Rectal smooth muscle tissue (tissue), 1 donor: ENCODE measurements around the gene PROC.
A peak's percentile ranks its signal among the peaks of the same experiment; 100 is the strongest.

Experiments
- H3K27ac ChIP-seq: one replicate; pipeline ENCODE4 v1.7.0; 2013; ENCODE audit warnings: low read depth, low read length, inconsistent platforms
- H3K27me3 ChIP-seq: one replicate; pipeline ENCODE4 v1.7.0; 2013; ENCODE audit warnings: low read length; ENCODE audit not compliant: control insufficient read depth, insufficient read depth
- H3K36me3 ChIP-seq: one replicate; pipeline ENCODE4 v1.7.0; 2013; ENCODE audit warnings: low read length; ENCODE audit not compliant: control insufficient read depth, insufficient read depth
- H3K4me1 ChIP-seq: one replicate; pipeline ENCODE4 v1.7.0; 2013; ENCODE audit warnings: low read length; ENCODE audit not compliant: control insufficient read depth, insufficient read depth
- H3K4me3 ChIP-seq: one replicate; pipeline ENCODE4 v1.7.0; 2013; ENCODE audit warnings: low read length
- H3K9ac ChIP-seq: one replicate; pipeline ENCODE4 v1.7.0; 2013; ENCODE audit warnings: low read length

Gene PROC

DNA sequence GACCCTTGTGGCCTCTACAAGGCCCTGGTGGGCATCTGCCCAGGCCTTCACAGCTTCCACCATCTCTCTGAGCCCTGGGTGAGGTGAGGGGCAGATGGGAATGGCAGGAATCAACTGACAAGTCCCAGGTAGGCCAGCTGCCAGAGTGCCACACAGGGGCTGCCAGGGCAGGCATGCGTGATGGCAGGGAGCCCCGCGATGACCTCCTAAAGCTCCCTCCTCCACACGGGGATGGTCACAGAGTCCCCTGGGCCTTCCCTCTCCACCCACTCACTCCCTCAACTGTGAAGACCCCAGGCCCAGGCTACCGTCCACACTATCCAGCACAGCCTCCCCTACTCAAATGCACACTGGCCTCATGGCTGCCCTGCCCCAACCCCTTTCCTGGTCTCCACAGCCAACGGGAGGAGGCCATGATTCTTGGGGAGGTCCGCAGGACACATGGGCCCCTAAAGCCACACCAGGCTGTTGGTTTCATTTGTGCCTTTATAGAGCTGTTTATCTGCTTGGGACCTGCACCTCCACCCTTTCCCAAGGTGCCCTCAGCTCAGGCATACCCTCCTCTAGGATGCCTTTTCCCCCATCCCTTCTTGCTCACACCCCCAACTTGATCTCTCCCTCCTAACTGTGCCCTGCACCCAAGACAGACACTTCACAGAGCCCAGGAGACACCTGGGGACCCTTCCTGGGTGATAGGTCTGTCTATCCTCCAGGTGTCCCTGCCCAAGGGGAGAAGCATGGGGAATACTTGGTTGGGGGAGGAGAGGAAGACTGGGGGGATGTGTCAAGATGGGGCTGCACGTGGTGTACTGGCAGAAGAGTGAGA lies 2.0 kb downstream of the PROC start:
- Histone ChIP-seq H3K4me1 (no peaks in the 10 kb centered on the region), H3K27me3 (peaks cover 5% of the 10 kb centered on the region), H3K36me3 (no peaks in the 10 kb centered on the region), H3K27ac (no peak overlapping the region), H3K4me3 (no peak overlapping the region), H3K9ac (no peak overlapping the region)

DNA sequence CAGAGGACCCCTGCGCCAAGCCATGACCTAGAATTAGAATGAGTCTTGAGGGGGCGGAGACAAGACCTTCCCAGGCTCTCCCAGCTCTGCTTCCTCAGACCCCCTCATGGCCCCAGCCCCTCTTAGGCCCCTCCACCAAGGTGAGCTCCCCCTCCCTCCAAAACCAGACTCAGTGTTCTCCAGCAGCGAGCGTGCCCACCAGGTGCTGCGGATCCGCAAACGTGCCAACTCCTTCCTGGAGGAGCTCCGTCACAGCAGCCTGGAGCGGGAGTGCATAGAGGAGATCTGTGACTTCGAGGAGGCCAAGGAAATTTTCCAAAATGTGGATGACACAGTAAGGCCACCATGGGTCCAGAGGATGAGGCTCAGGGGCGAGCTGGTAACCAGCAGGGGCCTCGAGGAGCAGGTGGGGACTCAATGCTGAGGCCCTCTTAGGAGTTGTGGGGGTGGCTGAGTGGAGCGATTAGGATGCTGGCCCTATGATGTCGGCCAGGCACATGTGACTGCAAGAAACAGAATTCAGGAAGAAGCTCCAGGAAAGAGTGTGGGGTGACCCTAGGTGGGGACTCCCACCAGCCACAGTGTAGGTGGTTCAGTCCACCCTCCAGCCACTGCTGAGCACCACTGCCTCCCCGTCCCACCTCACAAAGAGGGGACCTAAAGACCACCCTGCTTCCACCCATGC lies 3.0 kb downstream of the PROC start:
- Histone ChIP-seq H3K4me3 (no peak overlapping the region), H3K36me3 (no peaks in the 10 kb centered on the region), H3K4me1 (no peaks in the 10 kb centered on the region), H3K27ac (no peak overlapping the region), H3K27me3 (peaks cover 5% of the 10 kb centered on the region), H3K9ac (no peak overlapping the region)

DNA sequence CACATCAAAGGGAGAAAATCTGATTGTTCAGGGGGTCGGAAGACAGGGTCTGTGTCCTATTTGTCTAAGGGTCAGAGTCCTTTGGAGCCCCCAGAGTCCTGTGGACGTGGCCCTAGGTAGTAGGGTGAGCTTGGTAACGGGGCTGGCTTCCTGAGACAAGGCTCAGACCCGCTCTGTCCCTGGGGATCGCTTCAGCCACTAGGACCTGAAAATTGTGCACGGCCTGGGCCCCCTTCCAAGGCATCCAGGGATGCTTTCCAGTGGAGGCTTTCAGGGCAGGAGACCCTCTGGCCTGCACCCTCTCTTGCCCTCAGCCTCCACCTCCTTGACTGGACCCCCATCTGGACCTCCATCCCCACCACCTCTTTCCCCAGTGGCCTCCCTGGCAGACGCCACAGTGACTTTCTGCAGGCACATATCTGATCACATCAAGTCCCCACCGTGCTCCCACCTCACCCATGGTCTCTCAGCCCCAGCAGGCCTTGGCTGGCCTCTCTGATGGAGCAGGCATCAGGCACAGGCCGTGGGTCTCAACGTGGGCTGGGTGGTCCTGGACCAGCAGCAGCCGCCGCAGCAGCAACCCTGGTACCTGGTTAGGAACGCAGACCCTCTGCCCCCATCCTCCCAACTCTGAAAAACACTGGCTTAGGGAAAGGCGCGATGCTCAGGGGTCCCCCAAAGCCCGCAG lies 3.8 kb downstream of the PROC start:
- H3K4me1 ChIP-seq: no peaks in the 10 kb centered on the region
- H3K4me3 ChIP-seq: no peak overlapping the region
- peaks cover 5% of the 10 kb centered on the region for H3K27me3 ChIP-seq
- H3K27ac ChIP-seq: no peak overlapping the region
- no peak overlapping the region for H3K9ac ChIP-seq
- no peaks in the 10 kb centered on the region for H3K36me3 ChIP-seq

DNA sequence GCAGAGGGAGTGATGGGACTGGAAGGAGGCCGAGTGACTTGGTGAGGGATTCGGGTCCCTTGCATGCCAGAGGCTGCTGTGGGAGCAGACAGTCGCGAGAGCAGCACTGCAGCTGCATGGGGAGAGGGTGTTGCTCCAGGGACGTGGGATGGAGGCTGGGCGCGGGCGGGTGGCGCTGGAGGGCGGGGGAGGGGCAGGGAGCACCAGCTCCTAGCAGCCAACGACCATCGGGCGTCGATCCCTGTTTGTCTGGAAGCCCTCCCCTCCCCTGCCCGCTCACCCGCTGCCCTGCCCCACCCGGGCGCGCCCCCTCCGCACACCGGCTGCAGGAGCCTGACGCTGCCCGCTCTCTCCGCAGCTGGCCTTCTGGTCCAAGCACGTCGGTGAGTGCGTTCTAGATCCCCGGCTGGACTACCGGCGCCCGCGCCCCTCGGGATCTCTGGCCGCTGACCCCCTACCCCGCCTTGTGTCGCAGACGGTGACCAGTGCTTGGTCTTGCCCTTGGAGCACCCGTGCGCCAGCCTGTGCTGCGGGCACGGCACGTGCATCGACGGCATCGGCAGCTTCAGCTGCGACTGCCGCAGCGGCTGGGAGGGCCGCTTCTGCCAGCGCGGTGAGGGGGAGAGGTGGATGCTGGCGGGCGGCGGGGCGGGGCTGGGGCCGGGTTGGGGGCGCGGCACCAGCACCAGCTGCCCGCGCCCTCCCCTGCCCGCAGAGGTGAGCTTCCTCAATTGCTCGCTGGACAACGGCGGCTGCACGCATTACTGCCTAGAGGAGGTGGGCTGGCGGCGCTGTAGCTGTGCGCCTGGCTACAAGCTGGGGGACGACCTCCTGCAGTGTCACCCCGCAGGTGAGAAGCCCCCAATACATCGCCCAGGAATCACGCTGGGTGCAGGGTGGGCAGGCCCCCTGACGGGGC lies 4.6 kb downstream of the PROC start:
- Histone ChIP-seq H3K27me3 (peaks cover 5% of the 10 kb centered on the region), H3K4me1 (no peaks in the 10 kb centered on the region), H3K4me3 (peak overlapping the region; percentile 44), H3K9ac (no peak overlapping the region), H3K36me3 (no peaks in the 10 kb centered on the region), H3K27ac (no peak overlapping the region)

DNA sequence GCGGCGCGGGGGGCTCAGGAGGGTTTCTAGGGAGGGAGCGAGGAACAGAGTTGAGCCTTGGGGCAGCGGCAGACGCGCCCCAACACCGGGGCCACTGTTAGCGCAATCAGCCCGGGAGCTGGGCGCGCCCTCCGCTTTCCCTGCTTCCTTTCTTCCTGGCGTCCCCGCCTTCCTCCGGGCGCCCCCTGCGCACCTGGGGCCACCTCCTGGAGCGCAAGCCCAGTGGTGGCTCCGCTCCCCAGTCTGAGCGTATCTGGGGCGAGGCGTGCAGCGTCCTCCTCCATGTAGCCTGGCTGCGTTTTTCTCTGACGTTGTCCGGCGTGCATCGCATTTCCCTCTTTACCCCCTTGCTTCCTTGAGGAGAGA lies 5.2 kb downstream of the PROC start:
- peaks cover 5% of the 10 kb centered on the region for H3K27me3 ChIP-seq
- no peaks in the 10 kb centered on the region for H3K36me3 ChIP-seq
- no peaks in the 10 kb centered on the region for H3K4me1 ChIP-seq
- no peak overlapping the region for H3K27ac ChIP-seq
- H3K9ac ChIP-seq: no peak overlapping the region
- peak overlapping the region; percentile 37 for H3K4me3 ChIP-seq

DNA sequence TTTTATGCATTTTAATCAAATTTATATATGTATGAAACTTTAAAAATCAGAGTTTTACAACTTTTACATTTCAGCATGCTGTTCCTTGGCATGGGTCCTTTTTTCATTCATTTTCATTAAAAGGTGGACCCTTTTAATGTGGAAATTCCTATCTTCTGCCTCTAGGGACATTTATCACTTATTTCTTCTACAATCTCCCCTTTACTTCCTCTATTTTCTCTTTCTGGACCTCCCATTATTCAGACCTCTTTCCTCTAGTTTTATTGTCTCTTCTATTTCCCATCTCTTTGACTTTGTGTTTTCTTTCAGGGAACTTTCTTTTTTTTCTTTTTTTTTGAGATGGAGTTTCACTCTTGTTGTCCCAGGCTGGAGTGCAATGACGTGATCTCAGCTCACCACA lies 5.7 kb downstream of the PROC start:
- H3K9ac ChIP-seq: no peak overlapping the region
- no peak overlapping the region for H3K27ac ChIP-seq
- H3K4me3 ChIP-seq: peak overlapping the region; percentile 37
- peaks cover 5% of the 10 kb centered on the region for H3K27me3 ChIP-seq
- no peaks in the 10 kb centered on the region for H3K36me3 ChIP-seq
- H3K4me1 ChIP-seq: no peaks in the 10 kb centered on the region

DNA sequence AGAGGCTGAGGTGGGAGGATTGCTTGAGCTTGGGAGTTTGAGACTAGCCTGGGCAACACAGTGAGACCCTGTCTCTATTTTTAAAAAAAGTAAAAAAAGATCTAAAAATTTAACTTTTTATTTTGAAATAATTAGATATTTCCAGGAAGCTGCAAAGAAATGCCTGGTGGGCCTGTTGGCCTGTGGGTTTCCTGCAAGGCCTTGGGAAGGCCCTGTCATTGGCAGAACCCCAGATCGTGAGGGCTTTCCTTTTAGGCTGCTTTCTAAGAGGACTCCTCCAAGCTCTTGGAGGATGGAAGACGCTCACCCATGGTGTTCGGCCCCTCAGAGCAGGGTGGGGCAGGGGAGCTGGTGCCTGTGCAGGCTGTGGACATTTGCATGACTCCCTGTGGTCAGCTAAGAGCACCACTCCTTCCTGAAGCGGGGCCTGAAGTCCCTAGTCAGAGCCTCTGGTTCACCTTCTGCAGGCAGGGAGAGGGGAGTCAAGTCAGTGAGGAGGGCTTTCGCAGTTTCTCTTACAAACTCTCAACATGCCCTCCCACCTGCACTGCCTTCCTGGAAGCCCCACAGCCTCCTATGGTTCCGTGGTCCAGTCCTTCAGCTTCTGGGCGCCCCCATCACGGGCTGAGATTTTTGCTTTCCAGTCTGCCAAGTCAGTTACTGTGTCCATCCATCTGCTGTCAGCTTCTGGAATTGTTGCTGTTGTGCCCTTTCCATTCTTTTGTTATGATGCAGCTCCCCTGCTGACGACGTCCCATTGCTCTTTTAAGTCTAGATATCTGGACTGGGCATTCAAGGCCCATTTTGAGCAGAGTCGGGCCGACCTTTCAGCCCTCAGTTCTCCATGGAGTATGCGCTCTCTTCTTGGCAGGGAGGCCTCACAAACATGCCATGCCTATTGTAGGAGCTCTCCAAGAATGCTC lies 6.6 kb downstream of the PROC start:
- Histone ChIP-seq H3K27ac (no peak overlapping the region), H3K9ac (no peak overlapping the region), H3K4me3 (no peak overlapping the region), H3K4me1 (no peaks in the 10 kb centered on the region), H3K36me3 (no peaks in the 10 kb centered on the region), H3K27me3 (peaks cover 5% of the 10 kb centered on the region)

DNA sequence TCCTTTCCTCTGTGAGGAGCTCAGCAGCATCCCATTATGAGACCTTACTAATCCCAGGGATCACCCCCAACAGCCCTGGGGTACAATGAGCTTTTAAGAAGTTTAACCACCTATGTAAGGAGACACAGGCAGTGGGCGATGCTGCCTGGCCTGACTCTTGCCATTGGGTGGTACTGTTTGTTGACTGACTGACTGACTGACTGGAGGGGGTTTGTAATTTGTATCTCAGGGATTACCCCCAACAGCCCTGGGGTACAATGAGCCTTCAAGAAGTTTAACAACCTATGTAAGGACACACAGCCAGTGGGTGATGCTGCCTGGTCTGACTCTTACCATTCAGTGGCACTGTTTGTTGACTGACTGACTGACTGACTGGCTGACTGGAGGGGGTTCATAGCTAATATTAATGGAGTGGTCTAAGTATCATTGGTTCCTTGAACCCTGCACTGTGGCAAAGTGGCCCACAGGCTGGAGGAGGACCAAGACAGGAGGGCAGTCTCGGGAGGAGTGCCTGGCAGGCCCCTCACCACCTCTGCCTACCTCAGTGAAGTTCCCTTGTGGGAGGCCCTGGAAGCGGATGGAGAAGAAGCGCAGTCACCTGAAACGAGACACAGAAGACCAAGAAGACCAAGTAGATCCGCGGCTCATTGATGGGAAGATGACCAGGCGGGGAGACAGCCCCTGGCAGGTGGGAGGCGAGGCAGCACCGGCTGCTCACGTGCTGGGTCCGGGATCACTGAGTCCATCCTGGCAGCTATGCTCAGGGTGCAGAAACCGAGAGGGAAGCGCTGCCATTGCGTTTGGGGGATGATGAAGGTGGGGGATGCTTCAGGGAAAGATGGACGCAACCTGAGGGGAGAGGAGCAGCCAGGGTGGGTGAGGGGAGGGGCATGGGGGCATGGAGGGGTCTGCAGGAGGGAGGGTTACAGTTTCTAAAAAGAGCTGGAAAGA lies 7.6 kb downstream of the PROC start:
- H3K9ac ChIP-seq: no peak overlapping the region
- no peak overlapping the region for H3K27ac ChIP-seq
- no peaks in the 10 kb centered on the region for H3K4me1 ChIP-seq
- H3K36me3 ChIP-seq: no peaks in the 10 kb centered on the region
- H3K4me3 ChIP-seq: no peak overlapping the region
- peaks cover 5% of the 10 kb centered on the region for H3K27me3 ChIP-seq

DNA sequence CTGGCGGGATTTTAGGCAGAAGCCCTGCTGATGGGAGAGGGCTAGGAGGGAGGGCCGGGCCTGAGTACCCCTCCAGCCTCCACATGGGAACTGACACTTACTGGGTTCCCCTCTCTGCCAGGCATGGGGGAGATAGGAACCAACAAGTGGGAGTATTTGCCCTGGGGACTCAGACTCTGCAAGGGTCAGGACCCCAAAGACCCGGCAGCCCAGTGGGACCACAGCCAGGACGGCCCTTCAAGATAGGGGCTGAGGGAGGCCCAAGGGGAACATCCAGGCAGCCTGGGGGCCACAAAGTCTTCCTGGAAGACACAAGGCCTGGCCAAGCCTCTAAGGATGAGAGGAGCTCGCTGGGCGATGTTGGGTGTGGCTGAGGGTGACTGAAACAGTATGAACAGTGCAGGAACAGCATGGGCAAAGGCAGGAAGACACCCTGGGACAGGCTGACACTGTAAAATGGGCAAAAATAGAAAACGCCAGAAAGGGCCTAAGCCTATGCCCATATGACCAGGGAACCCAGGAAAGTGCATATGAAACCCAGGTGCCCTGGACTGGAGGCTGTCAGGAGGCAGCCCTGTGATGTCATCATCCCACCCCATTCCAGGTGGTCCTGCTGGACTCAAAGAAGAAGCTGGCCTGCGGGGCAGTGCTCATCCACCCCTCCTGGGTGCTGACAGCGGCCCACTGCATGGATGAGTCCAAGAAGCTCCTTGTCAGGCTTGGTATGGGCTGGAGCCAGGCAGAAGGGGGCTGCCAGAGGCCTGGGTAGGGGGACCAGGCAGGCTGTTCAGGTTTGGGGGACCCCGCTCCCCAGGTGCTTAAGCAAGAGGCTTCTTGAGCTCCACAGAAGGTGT lies 8.5 kb downstream of the PROC start:
- no peak overlapping the region for H3K27ac ChIP-seq

More for the DNA sequence above, 8.5 kb downstream of the PROC start:
- Histone ChIP-seq H3K4me1 (no peaks in the 10 kb centered on the region), H3K9ac (no peak overlapping the region), H3K27me3 (peaks cover 2% of the 10 kb centered on the region), H3K4me3 (no peak overlapping the region), H3K36me3 (no peaks in the 10 kb centered on the region)
